Keratinocyte (primary cell): ENCODE data around the gene PNLDC1. TPM values are rescaled to one million over a fixed set of nuclear protein-coding genes. Genes with fewer than 3 reads are reported as not detected.

Experiments
- DNase-seq: peaks from one replicate; pipeline ENCODE4 v3.0.0-alpha.2; 2011; ENCODE audit warnings: low read depth, missing footprints, low spot score
- FAIRE-seq: peaks from 2 replicates; lab custom pipeline; 2011; peaks lifted over from hg19 to GRCh38; lab: Jason Lieb, UNC
- H2AFZ ChIP-seq: 2 replicates; pipeline ENCODE4 v1.6.0; 2012; ENCODE audit warnings: low read length, control low read depth, inconsistent platforms; ENCODE audit not compliant: control insufficient read depth
- H3K27ac ChIP-seq: 2 replicates; pipeline ENCODE4 v1.5.1; 2011; ENCODE audit warnings: low read length; ENCODE audit not compliant: control insufficient read depth, insufficient read depth
- H3K27me3 ChIP-seq: 3 replicates; pipeline ENCODE4 v1.6.0; 2011; ENCODE audit warnings: low read length; ENCODE audit not compliant: control insufficient read depth, insufficient read depth; ENCODE audit errors: extremely low read depth
- H3K36me3 ChIP-seq, 2 experiments: 2 replicates in 1 of 2; 3 replicates in 1 of 2; pipeline ENCODE4 v1.5.1; 2011; ENCODE audit warnings: low read length in 2 of 2, mild to moderate bottlenecking in 1 of 2; ENCODE audit not compliant: control insufficient read depth in 2 of 2, insufficient read depth in 2 of 2; ENCODE audit errors: extremely low read depth in 1 of 2
- H3K4me1 ChIP-seq: 3 replicates; pipeline ENCODE4 v1.5.1; 2011; ENCODE audit warnings: low read length; ENCODE audit not compliant: control insufficient read depth, insufficient read depth; ENCODE audit errors: extremely low read depth
- H3K4me2 ChIP-seq: 3 replicates; pipeline ENCODE4 v1.6.0; 2011; ENCODE audit warnings: low read depth, low read length; ENCODE audit not compliant: control insufficient read depth, insufficient read depth; ENCODE audit errors: extremely low read depth
- H3K4me3 ChIP-seq, 3 experiments: fragments of 200-600 bp in 1 of 3; sonication (generic) in 1 of 3; 2 replicates in 2 of 3; 3 replicates in 1 of 3; pipeline ENCODE4 v1.5.1; 2011 to 2016; ENCODE audit warnings: low read length in 3 of 3, mild to moderate bottlenecking in 3 of 3, control low read depth in 2 of 3, inconsistent platforms in 1 of 3, low read depth in 1 of 3, mixed read lengths in 1 of 3, mixed run types in 1 of 3, moderate library complexity in 1 of 3; ENCODE audit not compliant: control insufficient read depth in 2 of 3, insufficient read depth in 2 of 3; ENCODE audit errors: extremely low read depth in 1 of 3
- H3K79me2 ChIP-seq: 2 replicates; pipeline ENCODE4 v1.6.0; 2012; ENCODE audit warnings: low read length; ENCODE audit not compliant: control insufficient read depth, insufficient read depth
- H3K9ac ChIP-seq: 3 replicates; pipeline ENCODE4 v1.6.0; 2011; ENCODE audit warnings: low read length; ENCODE audit not compliant: control insufficient read depth, insufficient read depth; ENCODE audit errors: extremely low read depth
- H3K9me1 ChIP-seq: 3 replicates; pipeline ENCODE4 v1.6.0; 2011; ENCODE audit warnings: low read length; ENCODE audit not compliant: control insufficient read depth, insufficient read depth; ENCODE audit errors: extremely low read depth
- H3K9me3 ChIP-seq: 2 replicates; pipeline ENCODE4 v1.5.1; 2012; ENCODE audit warnings: low read depth, low read length; ENCODE audit not compliant: control insufficient read depth
- H4K20me1 ChIP-seq: 3 replicates; pipeline ENCODE4 v1.6.0; 2011; ENCODE audit warnings: low read length; ENCODE audit not compliant: control insufficient read depth, insufficient read depth; ENCODE audit errors: extremely low read depth
- CTCF ChIP-seq, 3 experiments: IDR thresholded peaks in 1 of 3; conservative IDR thresholded peaks in 1 of 3; optimal IDR thresholded peaks in 1 of 3; 2 replicates in 2 of 3; 3 replicates in 1 of 3; pipeline versions ENCODE3 to v1.5.1; 2011; ENCODE audit warnings: low read length in 3 of 3, mild to moderate bottlenecking in 3 of 3, moderate library complexity in 2 of 3, control low read depth in 1 of 3, inconsistent platforms in 1 of 3; ENCODE audit not compliant: insufficient read depth in 2 of 3; ENCODE audit errors: extremely low read depth in 1 of 3
- EZH2 ChIP-seq: IDR thresholded peaks from one replicate; pipeline ENCODE4 v1.6.1; 2012; ENCODE audit warnings: inconsistent platforms, mild to moderate bottlenecking, low read length, moderate library complexity
- dilution Hi-C: fragments of 300-500 bp; cut with MboI; formaldehyde crosslinking; loops from one replicate; pipeline ENCODE4 v1.7.0; 2020; ENCODE audit warnings: low sequenced_read_pairs; ENCODE audit not compliant: extremely low pct_ligation_motif_present
- polyA plus RNA-seq, 5 experiments: library from polyadenylated mRNA; depleted of rRNA in 3 of 5; stranded (reverse) in 3 of 5; stranded (forward) in 1 of 5; unstranded in 1 of 5; fragments of >200 nt; gene quantifications; 1 replicate in 1 of 5; 2 replicates in 3 of 5; 3 replicates in 1 of 5; pipeline versions ENCODE4 v1.2.1 to v1.2.3, GENCODE V29; 2011 to 2012; ENCODE audit warnings: missing spikeins in 2 of 5, low read depth in 1 of 5, low replicate concordance in 1 of 5

PNLDC1 gene
- polyA plus RNA-seq, 1 donor (not counting 4 experiments of a cell fraction or from before 2014, with no cell fraction given), result 0.14 TPM

- Histone ChIP-seq H3K27me3 (peaks cover 4% of the 10 kb centered on the region), H3K4me2 (no peak overlapping the region), H3K4me1 (no peaks in the 10 kb centered on the region), H3K36me3 (no peaks in the 10 kb centered on the region), H3K9me1 (no peaks in the 10 kb centered on the region), H3K4me3 (no peak overlapping the region), H4K20me1 (no peaks in the 10 kb centered on the region), H2AFZ (no peak overlapping the region), H3K9me3 (no peaks in the 10 kb centered on the region), H3K27ac (no peak overlapping the region), H3K79me2 (no peaks in the 10 kb centered on the region), H3K9ac (no peak overlapping the region)
- TF ChIP-seq EZH2 (no peak), CTCF (optimal IDR thresholded peaks at IDR 0.05 in 1 of 3, IDR thresholded peaks at IDR 0.05 in 1 of 3, conservative IDR thresholded peaks at IDR 0.05 in 1 of 3; ENCODE audit: extremely low read depth in 1 of 3, insufficient read depth in 2 of 3, low read length in 3 of 3) (no peak)
- dilution Hi-C loops, result no loop called here
- DNase-seq (no peak), FAIRE-seq (no peak)
Measured at GRCh38 chr6:159854959-159855358, 54.9 kb downstream of the PNLDC1 start.

GRCh38 chr6:159858259-159858658 lies 58.2 kb downstream of the PNLDC1 start:
- Histone ChIP-seq H3K9me3 (no peaks in the 10 kb centered on the region), H3K79me2 (no peaks in the 10 kb centered on the region), H3K9ac (no peak overlapping the region), H3K4me1 (no peaks in the 10 kb centered on the region), H2AFZ (no peak overlapping the region), H3K36me3 (no peaks in the 10 kb centered on the region), H4K20me1 (no peaks in the 10 kb centered on the region), H3K27ac (no peak overlapping the region), H3K27me3 (peaks cover 4% of the 10 kb centered on the region), H3K4me2 (no peak overlapping the region), H3K9me1 (no peaks in the 10 kb centered on the region), H3K4me3 (no peak overlapping the region)
- DNase-seq (no peak), FAIRE-seq (no peak)
- TF ChIP-seq CTCF (optimal IDR thresholded peaks at IDR 0.05 in 1 of 3, IDR thresholded peaks at IDR 0.05 in 1 of 3, conservative IDR thresholded peaks at IDR 0.05 in 1 of 3; ENCODE audit: extremely low read depth in 1 of 3, insufficient read depth in 2 of 3, low read length in 3 of 3), result no peak
- TF ChIP-seq EZH2, result no peak
- dilution Hi-C loops, result no loop called here
